HG02870 (cell line): ENCODE results near the gene KLHL2.

Experiments used
- ATAC-seq: cut with Tn5 transposase; IDR thresholded peaks from one replicate; pipeline ENCODE4 v1.9.1; 2021; ENCODE audit warnings: mild to moderate bottlenecking, moderate library complexity; ENCODE audit not compliant: unreplicated experiment

KLHL2 gene

GRCh38 chr4:165360985-165361670, 153.8 kb downstream of the KLHL2 start:
- no peak for ATAC-seq

DNA sequence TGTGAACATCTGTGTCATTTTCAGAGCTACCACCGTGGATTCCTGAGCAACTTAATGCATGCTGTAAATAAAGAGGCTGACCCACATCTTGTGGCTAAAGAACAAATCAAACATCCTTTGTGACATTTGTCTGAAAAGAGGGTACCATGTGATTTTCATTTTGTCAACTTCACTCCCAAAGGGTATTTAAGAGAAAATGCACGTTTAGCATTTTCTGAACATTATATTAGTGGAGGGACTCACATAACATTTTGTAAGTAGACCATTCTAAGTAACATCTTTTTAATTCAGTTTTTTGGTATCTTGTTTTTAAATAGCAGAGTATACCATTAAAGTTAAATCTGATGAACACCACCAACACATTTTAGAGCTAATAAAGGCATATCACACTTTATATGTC, 154.4 kb downstream of the KLHL2 start:
- ATAC-seq, result no peak

- no peak for ATAC-seq
These were observed 157.2 kb downstream of the KLHL2 start for GRCh38 chr4:165364452-165365080.

- ATAC-seq, result no peak
These were observed 159.7 kb downstream of the KLHL2 start for GRCh38 chr4:165367040-165367439.

DNA sequence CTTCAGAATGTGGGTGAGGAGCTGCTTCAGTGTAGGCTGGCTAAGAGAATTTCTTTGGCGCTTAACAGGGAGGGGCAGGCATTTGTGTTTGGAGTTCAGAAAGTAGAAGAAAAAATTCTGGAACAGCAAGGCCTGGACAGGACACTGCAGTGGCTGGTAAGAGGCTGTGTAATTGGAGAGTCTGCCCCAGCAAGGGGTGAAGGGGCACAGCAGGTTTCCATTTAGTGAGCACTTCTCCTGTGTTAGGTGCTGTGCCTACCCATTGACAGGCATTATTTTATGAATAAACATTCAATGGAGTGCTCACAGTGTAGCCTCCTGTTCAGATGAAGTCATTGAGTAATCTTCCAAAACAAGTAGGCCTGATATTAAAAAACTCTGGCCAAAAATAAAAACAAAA, 160.8 kb downstream of the KLHL2 start:
- ATAC-seq, result no peak

DNA sequence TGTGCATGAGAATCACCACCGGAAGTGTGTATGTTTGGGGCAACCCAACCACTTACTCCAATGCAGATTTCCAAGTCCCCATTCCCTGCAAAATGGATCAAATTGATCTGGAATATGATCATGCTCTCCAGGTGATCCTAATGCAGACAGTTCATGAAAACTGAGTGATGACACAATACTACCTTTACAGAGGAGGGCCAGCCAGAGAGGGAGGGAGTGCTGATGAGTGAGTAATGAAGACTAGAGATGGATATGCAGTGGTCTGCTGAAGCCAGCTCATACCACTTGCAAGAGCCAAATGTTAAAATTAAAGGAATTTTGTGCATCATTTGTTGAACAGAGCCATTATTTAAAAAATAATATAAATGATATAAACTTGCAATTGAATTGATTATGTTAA, 161.2 kb downstream of the KLHL2 start:
- ATAC-seq, result no peak

DNA sequence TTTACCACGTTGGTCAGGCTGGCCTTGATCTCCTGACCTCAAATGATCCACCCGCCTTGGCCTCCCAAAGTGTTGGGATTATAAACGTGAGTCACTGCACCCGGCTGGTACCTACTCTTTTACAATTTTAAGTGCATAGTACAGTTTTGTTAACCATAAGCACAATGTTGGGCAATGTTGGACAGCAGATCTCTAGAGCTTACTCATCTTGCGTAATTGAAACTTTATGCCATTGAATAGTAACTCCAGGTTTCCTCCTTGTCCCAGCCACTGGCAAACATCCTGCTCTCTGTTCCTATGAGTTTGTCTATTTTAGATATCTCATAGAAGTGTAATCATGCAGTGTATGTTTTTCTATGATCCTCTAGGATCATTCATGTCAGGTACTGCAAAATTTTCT, 162.2 kb downstream of the KLHL2 start:
- no peak for ATAC-seq

DNA sequence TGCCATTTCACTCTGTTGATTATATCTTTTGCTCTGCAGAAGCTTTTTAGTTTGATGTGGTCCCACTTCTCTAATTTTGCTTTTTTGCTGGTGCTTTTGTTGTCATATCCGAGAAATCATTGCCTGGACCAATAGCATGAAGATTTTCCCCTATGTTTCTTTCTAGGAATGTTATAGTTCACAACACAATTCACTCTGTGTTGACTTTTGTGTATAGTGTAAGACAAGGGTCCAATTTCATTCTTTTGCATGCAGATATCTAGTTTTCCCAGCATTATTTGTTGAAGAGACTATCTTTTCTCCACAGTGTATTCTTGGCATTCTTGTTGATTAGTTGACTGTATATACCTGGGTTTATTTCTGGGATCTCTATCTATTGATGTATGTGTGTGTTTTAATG, 163.2 kb downstream of the KLHL2 start:
- ATAC-seq, result no peak
